ENCODE data around the gene CD247. TPM values are rescaled to one million over a fixed set of nuclear protein-coding genes. Genes with fewer than 3 reads are reported as not detected.

CD247 gene
- polyA plus RNA-seq, 1 donor: 1.2 TPM

GRCh38 chr1:167439301-167439988 lies 78.9 kb downstream of the CD247 start:
- no peak for DNase-seq (ENCODE audit: low read depth)

GRCh38 chr1:167438171-167439138 lies 79.9 kb downstream of the CD247 start:
- DNase-seq (ENCODE audit: low read depth): no peak

GRCh38 chr1:167435484-167435883 lies 82.8 kb downstream of the CD247 start:
- DNase-seq (ENCODE audit: low read depth): no peak

- no peak for DNase-seq (ENCODE audit: low read depth)
Observed at GRCh38 chr1:167434306-167434705, 84.0 kb downstream of the CD247 start.

GRCh38 chr1:167433884-167434283 lies 84.4 kb downstream of the CD247 start:
- no peak for DNase-seq (ENCODE audit: low read depth)

GRCh38 chr1:167432780-167433179 lies 85.5 kb downstream of the CD247 start:
- no peak for DNase-seq (ENCODE audit: low read depth)

GRCh38 chr1:167431909-167432650 lies 86.2 kb downstream of the CD247 start:
- DNase-seq (ENCODE audit: low read depth): no peak

- no peak for DNase-seq (ENCODE audit: low read depth)
Observed at GRCh38 chr1:167431261-167431908, 86.9 kb downstream of the CD247 start.

- DNase-seq (ENCODE audit: low read depth): no peak
Observed at GRCh38 chr1:167430849-167431242, 87.5 kb downstream of the CD247 start.

- DNase-seq (ENCODE audit: low read depth): no peak
Observed at GRCh38 chr1:167430134-167430848, 88.0 kb downstream of the CD247 start.

- no peak for DNase-seq (ENCODE audit: low read depth)
Observed at GRCh38 chr1:167429612-167430011, 88.7 kb downstream of the CD247 start.

GRCh38 chr1:167428395-167428794 lies 89.9 kb downstream of the CD247 start:
- no peak for DNase-seq (ENCODE audit: low read depth)

GRCh38 chr1:167427848-167428247 lies 90.5 kb downstream of the CD247 start:
- DNase-seq (ENCODE audit: low read depth): no peak

GRCh38 chr1:167426716-167427115 lies 91.6 kb downstream of the CD247 start:
- DNase-seq (ENCODE audit: low read depth): no peak

- DNase-seq (ENCODE audit: low read depth): no peak
Observed at GRCh38 chr1:167425482-167425881, 92.8 kb downstream of the CD247 start.

GRCh38 chr1:167423684-167424619 lies 94.4 kb downstream of the CD247 start:
- DNase-seq (ENCODE audit: low read depth): no peak

- DNase-seq (ENCODE audit: low read depth): no peak
Observed at GRCh38 chr1:167420510-167420909, 97.8 kb downstream of the CD247 start.

- no peak for DNase-seq (ENCODE audit: low read depth)
Observed at GRCh38 chr1:167419245-167419644, 99.1 kb downstream of the CD247 start.

- no peak for DNase-seq (ENCODE audit: low read depth)
Observed at GRCh38 chr1:167418391-167418790, 99.9 kb downstream of the CD247 start.

GRCh38 chr1:167416506-167416905 lies 101.8 kb downstream of the CD247 start:
- DNase-seq (ENCODE audit: low read depth): no peak
